ENCODE results near the gene RPL36.
A peak's percentile ranks its signal among the peaks of the same experiment; 100 is the strongest.
"Not testable (repeated sequence)": the region's sequence is repeated elsewhere in the genome, so short reads cannot be mapped to it uniquely, and the experiment has no call there.

The RPL36 gene

GRCh38 chr19:5676105-5676771 lies 13.9 kb upstream of the RPL36 start:
- no peak for DNase-seq

- DNase-seq: no peak
Observed at GRCh38 chr19:5676772-5677105, 13.4 kb upstream of the RPL36 start.

- DNase-seq: no peak
Observed at GRCh38 chr19:5677136-5677535, 13.0 kb upstream of the RPL36 start.

- DNase-seq: no peak
Observed at GRCh38 chr19:5677580-5677979, 12.5 kb upstream of the RPL36 start.

- DNase-seq: no peak
Observed at GRCh38 chr19:5678071-5678718, 11.9 kb upstream of the RPL36 start.

GRCh38 chr19:5679289-5680083 lies 10.6 kb upstream of the RPL36 start:
- DNase-seq: peak; percentile 25

- no peak for DNase-seq
Observed at GRCh38 chr19:5680084-5680436, 10.0 kb upstream of the RPL36 start.

GRCh38 chr19:5680437-5681368 lies 9.4 kb upstream of the RPL36 start, which contains the start of the genes HSD11B1L and MICOS13:
Gene HSD11B1L (plus strand): TSS chr19:5681027. CDS start chr19:5684833, 3,806 bp downstream.
Gene MICOS13 (minus strand): TSS chr19:5680516. CDS start chr19:5680486, 30 bp downstream.
- DNase-seq: peak; percentile 99

GRCh38 chr19:5681391-5682106 lies 8.5 kb upstream of the RPL36 start:
- DNase-seq: no peak

GRCh38 chr19:5682107-5682482 lies 8.0 kb upstream of the RPL36 start:
- DNase-seq: no peak

- DNase-seq: no peak
Observed at GRCh38 chr19:5683177-5683886, 6.8 kb upstream of the RPL36 start.

GRCh38 chr19:5684694-5685430 lies 5.2 kb upstream of the RPL36 start:
- no peak for DNase-seq

- DNase-seq: no peak
Observed at GRCh38 chr19:5686326-5686646, 3.8 kb upstream of the RPL36 start.

GRCh38 chr19:5686647-5687359 lies 3.3 kb upstream of the RPL36 start:
- peak; percentile 100 for DNase-seq

GRCh38 chr19:5687360-5688198 lies 2.5 kb upstream of the RPL36 start:
- DNase-seq: no peak

GRCh38 chr19:5688262-5688881 lies 1.7 kb upstream of the RPL36 start:
- DNase-seq: not testable (repeated sequence)

GRCh38 chr19:5690955-5691821 lies 1.1 kb downstream of the RPL36 start:
- peak; percentile 16 for DNase-seq

All from suppressor macrophage treated with lipopolysaccharide for 4 hours (primary cell).